ENCODE measurements around the gene CMSS1.
"Not testable (repeated sequence)": the region's sequence is repeated elsewhere in the genome, so short reads cannot be mapped to it uniquely, and the experiment has no call there.

- not testable (repeated sequence) for TF ChIP-seq CTCF, POLR2A (IDR thresholded peaks at IDR 0.05)
Observed at GRCh38 chr3:100051513-100051912, 233.9 kb downstream of the CMSS1 start.

Data from right lobe of liver (tissue), 4 donors.